GM10266 (cell line): ENCODE measurements around the gene WNT16.
A peak's percentile ranks its signal among the peaks of the same experiment; 100 is the strongest.

Experiments
- DNase-seq: peaks from one replicate; pipeline ENCODE4 v3.0.0; 2012; ENCODE audit errors: extremely low spot score
- TF ChIP-seq, protein P1 (sequence below): IDR thresholded peaks from 2 replicates; pipeline ENCODE4 v1.5.1; 2012; ENCODE audit warnings: mild to moderate bottlenecking, low read depth; ENCODE audit not compliant: control insufficient read depth, insufficient read depth; ENCODE audit errors: missing control alignments

The WNT16 gene

GRCh38 chr7:121352323-121352722 is 23.5 kb downstream of the WNT16 start:
- TF ChIP-seq, protein P1, sequence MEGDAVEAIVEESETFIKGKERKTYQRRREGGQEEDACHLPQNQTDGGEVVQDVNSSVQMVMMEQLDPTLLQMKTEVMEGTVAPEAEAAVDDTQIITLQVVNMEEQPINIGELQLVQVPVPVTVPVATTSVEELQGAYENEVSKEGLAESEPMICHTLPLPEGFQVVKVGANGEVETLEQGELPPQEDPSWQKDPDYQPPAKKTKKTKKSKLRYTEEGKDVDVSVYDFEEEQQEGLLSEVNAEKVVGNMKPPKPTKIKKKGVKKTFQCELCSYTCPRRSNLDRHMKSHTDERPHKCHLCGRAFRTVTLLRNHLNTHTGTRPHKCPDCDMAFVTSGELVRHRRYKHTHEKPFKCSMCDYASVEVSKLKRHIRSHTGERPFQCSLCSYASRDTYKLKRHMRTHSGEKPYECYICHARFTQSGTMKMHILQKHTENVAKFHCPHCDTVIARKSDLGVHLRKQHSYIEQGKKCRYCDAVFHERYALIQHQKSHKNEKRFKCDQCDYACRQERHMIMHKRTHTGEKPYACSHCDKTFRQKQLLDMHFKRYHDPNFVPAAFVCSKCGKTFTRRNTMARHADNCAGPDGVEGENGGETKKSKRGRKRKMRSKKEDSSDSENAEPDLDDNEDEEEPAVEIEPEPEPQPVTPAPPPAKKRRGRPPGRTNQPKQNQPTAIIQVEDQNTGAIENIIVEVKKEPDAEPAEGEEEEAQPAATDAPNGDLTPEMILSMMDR: no peak
- DNase-seq: no peak

DNA sequence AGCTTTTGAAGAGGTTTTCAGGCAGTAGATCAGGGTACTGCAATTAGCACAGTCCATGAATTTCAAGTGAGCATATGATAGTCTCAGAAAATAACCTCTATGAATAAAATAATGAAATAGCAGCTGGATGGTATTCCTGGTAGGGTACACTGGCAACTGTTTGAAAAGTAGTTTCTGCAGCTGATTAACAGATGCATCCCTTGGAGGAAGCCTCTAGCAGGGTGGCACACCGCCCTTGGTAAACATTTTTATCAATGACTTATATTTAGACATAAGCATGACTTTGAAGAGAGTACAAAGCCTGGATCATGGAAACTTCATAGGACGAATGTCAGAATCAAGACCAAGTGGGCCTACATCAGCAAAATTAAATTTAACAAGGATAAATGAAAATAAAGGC is 26.8 kb downstream of the WNT16 start:
- TF ChIP-seq, protein P1: no peak
- no peak for DNase-seq

GRCh38 chr7:121360564-121360963 is 31.8 kb downstream of the WNT16 start:
- DNase-seq: no peak
- TF ChIP-seq, protein P1: no peak

DNA sequence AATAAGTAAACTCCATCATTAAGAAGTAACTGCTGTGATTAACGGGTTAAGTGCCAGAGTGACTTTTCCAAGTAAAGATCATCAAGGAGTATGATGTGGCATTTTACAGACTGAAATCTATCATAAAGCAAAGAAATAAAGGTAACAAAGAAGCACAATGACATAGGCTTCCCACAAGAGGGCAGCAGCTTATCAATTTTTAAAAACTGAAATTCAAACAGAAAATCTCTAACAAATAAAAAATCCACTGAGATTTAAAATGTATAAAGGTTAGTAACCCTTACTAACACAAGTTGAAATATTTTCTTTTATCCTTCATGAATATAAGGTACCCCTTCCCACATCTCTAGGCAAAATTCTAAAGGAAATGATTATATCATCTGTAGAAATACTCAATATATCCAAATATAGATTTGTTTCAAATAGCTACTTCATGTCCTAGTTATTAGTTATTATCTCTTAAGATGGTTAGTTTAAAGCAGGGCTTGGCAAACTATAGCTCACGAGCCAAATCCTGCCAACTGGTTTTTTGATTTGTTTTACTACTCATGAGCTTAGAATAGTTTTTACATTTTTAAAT is 38.1 kb downstream of the WNT16 start:
- TF ChIP-seq, protein P1: peak; percentile 58
- DNase-seq: no peak

- no peak for DNase-seq
- TF ChIP-seq, protein P1: no peak
These were observed 40.7 kb downstream of the WNT16 start for GRCh38 chr7:121369462-121369861.

DNA sequence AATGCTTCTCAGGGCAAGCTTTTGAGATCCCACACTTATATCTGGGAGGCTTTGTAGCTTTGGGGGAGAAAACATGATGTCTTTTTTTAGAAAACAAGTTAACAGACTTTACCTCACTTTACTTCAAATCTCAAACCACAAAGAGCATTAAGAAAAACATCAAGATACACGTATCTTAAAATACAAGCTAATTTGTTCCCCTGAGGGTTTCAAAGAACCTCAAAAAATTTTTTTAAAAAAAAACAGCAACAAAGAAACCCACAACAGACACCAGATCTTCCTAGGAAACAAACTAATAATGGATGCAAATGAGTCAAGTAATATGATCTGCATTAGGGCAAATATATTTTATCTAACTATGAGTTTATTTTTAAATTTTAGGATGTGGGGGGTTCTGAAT is 42.6 kb downstream of the WNT16 start:
- DNase-seq: no peak
- TF ChIP-seq, protein P1: no peak

- TF ChIP-seq, protein P1: no peak
- no peak for DNase-seq
These were observed 43.1 kb downstream of the WNT16 start for GRCh38 chr7:121371883-121372282.
